ENCODE measurements around the gene KCTD6.
A peak's percentile ranks its signal among the peaks of the same experiment; 100 is the strongest.

Gene KCTD6

DNA sequence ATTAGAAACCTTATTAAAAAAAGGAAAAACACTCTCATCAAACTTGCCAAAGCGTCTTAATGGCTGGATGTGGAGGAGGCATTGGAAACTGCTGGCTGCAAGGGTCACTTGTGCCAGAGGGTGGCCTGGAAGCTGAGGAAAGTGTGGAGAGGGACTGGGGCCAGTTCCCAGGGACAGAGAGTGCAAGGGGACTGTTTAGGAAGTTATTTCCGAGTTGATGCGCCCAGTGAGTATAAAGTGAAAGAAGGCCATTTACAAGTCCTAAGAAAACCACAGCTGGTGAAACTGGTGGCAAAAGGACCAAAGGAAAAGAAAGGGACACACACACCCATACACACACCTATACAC lies 7.2 kb upstream of the KCTD6 start:
- DNase-seq (ENCODE audit: extremely low read depth, low read depth), result no peak
- TF ChIP-seq, protein P1, sequence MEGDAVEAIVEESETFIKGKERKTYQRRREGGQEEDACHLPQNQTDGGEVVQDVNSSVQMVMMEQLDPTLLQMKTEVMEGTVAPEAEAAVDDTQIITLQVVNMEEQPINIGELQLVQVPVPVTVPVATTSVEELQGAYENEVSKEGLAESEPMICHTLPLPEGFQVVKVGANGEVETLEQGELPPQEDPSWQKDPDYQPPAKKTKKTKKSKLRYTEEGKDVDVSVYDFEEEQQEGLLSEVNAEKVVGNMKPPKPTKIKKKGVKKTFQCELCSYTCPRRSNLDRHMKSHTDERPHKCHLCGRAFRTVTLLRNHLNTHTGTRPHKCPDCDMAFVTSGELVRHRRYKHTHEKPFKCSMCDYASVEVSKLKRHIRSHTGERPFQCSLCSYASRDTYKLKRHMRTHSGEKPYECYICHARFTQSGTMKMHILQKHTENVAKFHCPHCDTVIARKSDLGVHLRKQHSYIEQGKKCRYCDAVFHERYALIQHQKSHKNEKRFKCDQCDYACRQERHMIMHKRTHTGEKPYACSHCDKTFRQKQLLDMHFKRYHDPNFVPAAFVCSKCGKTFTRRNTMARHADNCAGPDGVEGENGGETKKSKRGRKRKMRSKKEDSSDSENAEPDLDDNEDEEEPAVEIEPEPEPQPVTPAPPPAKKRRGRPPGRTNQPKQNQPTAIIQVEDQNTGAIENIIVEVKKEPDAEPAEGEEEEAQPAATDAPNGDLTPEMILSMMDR (IDR thresholded peaks at IDR 0.05; ENCODE audit: low read depth, low read length, missing control alignments), result no peak
- H3K4me3 ChIP-seq (replicated peaks; ENCODE audit: low read depth, low read length), result no peak overlapping the region

DNA sequence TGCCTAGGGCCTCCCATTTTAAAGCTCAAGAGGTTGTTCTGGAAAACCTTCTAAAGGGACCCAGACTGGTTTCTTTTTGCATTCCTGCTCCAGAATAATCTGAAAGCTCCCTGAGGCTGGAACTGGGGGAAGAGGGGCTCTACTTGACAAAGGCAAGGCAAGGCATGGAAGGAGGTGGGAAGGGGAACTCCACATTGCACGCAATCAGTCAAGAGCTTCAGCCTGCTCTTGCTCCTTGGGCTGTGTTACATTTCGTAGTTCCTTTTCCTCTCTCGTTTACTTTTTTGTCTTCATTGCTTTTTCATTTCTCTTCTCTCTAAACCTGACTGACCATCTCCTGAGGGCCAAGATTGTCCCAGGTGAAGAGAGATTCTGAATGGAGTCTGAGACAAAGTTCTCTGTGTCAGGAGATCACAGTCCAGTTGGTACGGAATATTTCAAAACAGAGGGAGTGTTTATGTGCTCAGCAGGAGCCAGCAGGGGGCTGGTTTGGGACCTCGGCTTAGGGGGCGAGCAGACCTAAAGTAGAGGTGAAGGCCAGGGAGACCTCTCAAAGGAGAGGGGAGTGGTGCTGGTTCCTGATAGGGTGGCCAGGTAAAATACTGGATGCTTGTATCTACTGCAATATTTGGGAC lies 6.0 kb upstream of the KCTD6 start:
- DNase-seq (ENCODE audit: extremely low read depth, low read depth), result no peak
- TF ChIP-seq, protein P1 (IDR thresholded peaks at IDR 0.05; ENCODE audit: low read depth, low read length, missing control alignments), result no peak

DNA sequence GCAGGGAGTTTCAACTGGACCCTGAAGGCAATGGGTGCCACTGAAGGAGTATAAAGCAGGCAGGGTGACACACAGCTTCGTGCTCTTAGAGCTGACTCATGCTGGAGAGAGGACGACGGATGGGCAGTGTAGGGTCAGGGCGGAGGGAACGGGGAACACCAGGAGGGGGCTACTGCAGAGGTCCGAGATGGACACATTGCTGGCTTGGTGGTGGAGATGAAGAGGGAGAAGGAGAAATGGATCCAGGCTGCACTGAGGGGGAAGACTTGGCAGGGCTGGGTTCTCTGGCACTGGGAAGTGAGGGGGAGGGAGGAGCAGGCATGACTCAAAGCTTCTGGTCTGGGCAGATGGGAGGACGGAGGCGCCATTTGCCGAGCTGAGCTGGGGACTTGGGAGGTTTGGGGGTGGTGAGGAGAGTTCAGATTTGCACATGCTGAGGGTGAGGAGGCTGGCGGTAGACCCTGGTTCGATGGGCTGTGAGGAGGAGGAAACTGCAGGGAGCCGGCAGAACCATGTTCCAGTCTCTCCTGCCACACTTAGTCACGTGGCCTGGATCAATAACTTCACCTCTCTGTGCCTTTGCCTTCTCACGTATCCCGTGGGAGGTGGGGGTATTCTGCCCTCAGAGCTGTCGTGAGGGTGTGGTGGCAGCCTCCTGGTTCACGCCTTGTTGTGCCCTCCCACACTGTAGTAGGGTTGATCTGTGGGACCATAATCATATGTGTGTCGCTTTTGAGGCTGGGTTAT lies 4.6 kb upstream of the KCTD6 start:
- TF ChIP-seq, protein P1 (IDR thresholded peaks at IDR 0.05; ENCODE audit: low read depth, low read length, missing control alignments), result no peak
- no peak overlapping the region for H3K4me3 ChIP-seq (replicated peaks; ENCODE audit: low read depth, low read length)
- no peak for DNase-seq (ENCODE audit: extremely low read depth, low read depth)

More for the DNA sequence above, 6.0 kb upstream of the KCTD6 start:
- no peak overlapping the region for H3K4me3 ChIP-seq (replicated peaks; ENCODE audit: low read depth, low read length)

DNA sequence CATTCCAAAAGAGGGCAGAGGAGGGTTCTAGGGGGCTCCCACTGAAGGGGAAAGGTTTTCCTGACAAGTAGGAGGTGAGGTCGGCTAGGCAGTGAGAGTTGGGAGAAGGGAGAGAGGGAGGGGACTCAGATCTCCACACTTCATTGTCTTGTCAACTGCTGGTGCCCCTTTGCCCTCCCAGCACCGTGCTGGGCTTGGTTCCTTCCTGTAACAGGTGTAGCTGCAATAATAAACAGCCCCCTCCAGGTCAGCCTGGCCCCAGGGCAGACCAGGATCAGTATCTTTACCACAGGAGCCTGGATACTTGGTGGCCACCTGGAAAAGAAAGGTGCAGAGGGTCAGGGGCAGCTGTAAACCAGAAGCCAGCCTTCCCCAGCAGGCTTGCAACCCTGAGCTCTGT lies 2.9 kb upstream of the KCTD6 start:
- TF ChIP-seq, protein P1 (IDR thresholded peaks at IDR 0.05; ENCODE audit: low read depth, low read length, missing control alignments), result no peak
- H3K4me3 ChIP-seq (replicated peaks; ENCODE audit: low read depth, low read length), result no peak overlapping the region
- DNase-seq (ENCODE audit: extremely low read depth, low read depth), result no peak

DNA sequence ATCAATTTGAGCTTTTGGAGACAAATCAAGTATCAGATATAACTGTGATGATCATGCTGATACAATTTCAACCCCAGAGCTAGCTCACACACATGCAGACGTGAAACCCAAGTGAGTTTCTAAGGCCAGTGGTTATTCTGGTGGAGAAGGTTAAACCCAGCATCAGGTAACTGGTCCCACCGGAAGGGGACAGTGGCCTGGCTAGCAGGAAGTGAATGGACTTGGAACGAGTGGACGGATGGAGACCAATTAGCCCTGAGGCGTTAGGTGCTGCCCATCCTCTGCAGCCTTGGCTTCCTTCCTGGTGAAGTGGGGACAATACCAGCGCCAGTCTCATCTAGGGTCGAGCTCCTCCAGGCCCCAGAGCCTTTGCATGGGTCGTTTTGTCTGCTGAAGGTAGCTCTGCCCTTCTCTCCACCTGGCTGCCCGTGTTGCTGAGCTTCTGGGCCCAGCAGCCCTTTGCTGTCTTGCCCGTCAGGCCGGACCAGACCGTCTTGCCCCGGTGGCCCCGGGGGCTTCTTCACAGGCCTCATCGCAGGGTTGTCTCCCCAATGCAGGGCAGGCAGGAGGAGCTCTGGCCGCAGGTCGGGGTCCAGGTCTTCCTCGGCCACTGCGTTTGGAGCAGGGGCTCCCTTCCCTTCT lies 915 bp upstream of the KCTD6 start:
- H3K4me3 ChIP-seq (replicated peaks; ENCODE audit: low read depth, low read length), result peak overlapping the region; percentile 32
- DNase-seq (ENCODE audit: extremely low read depth, low read depth), result no peak
- TF ChIP-seq, protein P1 (IDR thresholded peaks at IDR 0.05; ENCODE audit: low read depth, low read length, missing control alignments), result no peak

DNA sequence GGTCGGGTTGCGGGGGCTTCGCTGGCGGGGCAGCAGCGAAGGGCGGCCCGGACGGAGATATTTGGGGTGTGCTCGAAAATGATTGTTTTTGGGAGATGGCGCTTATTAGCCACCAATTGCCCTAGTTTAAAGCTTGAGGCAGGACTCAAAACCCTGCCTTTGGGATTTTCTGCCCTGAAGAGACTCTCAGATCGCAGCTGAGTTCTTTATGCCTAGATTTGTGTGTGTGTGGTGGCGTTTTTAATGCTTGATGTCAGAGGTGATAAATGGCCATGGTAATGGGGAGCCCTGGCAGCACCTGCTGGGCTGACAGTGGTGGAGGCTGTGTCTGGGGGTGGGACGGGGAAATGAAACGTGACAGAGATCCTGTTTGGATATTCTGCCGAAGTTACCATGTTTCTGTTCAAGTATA lies 604 bp downstream of the KCTD6 start:
- DNase-seq (ENCODE audit: extremely low read depth, low read depth), result no peak
- TF ChIP-seq, protein P1 (IDR thresholded peaks at IDR 0.05; ENCODE audit: low read depth, low read length, missing control alignments), result no peak

More for the DNA sequence above, 604 bp downstream of the KCTD6 start:
- peak overlapping the region; percentile 81 for H3K4me3 ChIP-seq (replicated peaks; ENCODE audit: low read depth, low read length)

All from HFF-Myc (cell line).